ENCODE measurements around the gene STK10.

The STK10 gene

DNA sequence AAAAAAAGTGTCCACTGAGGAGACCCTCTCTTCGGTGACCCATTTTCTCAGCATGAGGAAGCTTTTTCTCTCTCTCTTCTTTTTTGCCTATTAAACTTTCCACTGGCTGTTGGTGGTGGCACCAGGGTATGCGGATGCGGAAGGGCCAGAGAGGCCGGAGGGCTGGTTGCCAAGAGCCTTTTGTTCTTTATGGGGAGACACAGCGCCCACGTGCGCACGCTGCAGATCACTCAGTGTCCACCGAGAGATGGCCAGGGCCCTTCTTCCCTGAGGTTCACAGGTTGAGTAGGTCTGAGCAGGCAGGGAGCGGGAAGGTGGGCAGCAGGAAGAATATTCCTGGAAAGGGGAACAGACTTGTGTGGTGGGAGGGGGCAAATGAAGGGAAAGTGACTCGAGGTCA is 69.1 kb downstream of the STK10 start:
- TF ChIP-seq, protein P1, sequence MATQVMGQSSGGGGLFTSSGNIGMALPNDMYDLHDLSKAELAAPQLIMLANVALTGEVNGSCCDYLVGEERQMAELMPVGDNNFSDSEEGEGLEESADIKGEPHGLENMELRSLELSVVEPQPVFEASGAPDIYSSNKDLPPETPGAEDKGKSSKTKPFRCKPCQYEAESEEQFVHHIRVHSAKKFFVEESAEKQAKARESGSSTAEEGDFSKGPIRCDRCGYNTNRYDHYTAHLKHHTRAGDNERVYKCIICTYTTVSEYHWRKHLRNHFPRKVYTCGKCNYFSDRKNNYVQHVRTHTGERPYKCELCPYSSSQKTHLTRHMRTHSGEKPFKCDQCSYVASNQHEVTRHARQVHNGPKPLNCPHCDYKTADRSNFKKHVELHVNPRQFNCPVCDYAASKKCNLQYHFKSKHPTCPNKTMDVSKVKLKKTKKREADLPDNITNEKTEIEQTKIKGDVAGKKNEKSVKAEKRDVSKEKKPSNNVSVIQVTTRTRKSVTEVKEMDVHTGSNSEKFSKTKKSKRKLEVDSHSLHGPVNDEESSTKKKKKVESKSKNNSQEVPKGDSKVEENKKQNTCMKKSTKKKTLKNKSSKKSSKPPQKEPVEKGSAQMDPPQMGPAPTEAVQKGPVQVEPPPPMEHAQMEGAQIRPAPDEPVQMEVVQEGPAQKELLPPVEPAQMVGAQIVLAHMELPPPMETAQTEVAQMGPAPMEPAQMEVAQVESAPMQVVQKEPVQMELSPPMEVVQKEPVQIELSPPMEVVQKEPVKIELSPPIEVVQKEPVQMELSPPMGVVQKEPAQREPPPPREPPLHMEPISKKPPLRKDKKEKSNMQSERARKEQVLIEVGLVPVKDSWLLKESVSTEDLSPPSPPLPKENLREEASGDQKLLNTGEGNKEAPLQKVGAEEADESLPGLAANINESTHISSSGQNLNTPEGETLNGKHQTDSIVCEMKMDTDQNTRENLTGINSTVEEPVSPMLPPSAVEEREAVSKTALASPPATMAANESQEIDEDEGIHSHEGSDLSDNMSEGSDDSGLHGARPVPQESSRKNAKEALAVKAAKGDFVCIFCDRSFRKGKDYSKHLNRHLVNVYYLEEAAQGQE (IDR thresholded peaks at IDR 0.05; ENCODE audit: insufficient replicate concordance, low read depth), result no peak
- TF ChIP-seq, protein P2, sequence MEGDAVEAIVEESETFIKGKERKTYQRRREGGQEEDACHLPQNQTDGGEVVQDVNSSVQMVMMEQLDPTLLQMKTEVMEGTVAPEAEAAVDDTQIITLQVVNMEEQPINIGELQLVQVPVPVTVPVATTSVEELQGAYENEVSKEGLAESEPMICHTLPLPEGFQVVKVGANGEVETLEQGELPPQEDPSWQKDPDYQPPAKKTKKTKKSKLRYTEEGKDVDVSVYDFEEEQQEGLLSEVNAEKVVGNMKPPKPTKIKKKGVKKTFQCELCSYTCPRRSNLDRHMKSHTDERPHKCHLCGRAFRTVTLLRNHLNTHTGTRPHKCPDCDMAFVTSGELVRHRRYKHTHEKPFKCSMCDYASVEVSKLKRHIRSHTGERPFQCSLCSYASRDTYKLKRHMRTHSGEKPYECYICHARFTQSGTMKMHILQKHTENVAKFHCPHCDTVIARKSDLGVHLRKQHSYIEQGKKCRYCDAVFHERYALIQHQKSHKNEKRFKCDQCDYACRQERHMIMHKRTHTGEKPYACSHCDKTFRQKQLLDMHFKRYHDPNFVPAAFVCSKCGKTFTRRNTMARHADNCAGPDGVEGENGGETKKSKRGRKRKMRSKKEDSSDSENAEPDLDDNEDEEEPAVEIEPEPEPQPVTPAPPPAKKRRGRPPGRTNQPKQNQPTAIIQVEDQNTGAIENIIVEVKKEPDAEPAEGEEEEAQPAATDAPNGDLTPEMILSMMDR (IDR thresholded peaks at IDR 0.05; ENCODE audit: insufficient read depth, low read length), result no peak
- TF ChIP-seq SPI1 (IDR thresholded peaks at IDR 0.05; ENCODE audit: borderline replicate concordance, low read depth) (no peak), GABPA (IDR thresholded peaks at IDR 0.05; ENCODE audit: low read depth) (no peak), POLR2AphosphoS5 (IDR thresholded peaks at IDR 0.05; ENCODE audit: low read depth) (no peak)
- no peak for DNase-seq (ENCODE audit: low read depth in 1 of 2, low spot score in 1 of 2)
- Histone ChIP-seq H3K4me3 (replicated peaks; ENCODE audit: insufficient read depth, low read length) (no peak overlapping the region), H3K27ac (replicated peaks) (no peak overlapping the region), H3K27me3 (ENCODE audit: insufficient read depth, poor library complexity, severe bottlenecking) (no peaks in the 10 kb centered on the region)

DNA sequence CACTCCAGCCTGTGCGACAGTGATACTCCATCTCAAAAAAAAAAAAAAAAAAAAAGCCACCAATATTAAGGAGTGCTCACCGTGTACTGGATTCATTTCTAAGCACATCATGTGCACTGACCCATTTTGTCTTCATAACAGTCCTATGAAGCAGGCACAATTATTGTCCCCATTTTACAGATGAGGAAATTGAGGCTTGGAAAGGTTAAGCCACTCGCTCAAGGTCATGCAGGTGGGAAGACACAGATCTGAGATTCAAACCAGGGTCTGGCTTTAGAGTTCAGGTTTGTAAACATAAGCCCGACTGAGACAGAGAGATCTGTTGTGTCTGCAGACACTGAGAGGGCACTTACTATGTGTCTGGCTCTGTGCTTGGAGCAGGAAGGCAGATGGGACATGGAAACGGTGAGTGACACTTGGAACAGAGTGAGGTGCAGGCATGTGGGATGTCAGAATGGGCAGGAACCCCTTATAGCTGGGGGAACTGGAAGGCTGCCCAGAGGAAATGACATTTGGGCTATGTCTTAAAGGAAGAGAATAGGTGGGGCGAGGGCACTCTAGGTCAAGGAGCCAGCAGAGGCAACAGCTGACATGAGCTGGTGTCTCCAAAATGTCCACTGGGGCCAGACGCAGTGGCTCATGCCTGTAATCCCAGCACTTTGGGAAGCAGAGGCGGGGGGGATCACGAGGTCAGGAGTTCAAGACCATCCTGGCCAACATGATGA is 69.9 kb downstream of the STK10 start:
- Histone ChIP-seq H3K27ac (replicated peaks) (peak overlapping the region; percentile 30), H3K27me3 (ENCODE audit: insufficient read depth, poor library complexity, severe bottlenecking) (no peaks in the 10 kb centered on the region), H3K4me3 (replicated peaks; ENCODE audit: insufficient read depth, low read length) (no peak overlapping the region)
- no peak for DNase-seq (ENCODE audit: low read depth in 1 of 2, low spot score in 1 of 2)
- TF ChIP-seq, protein P2 (IDR thresholded peaks at IDR 0.05; ENCODE audit: insufficient read depth, low read length), result no peak
- no peak for TF ChIP-seq GABPA (IDR thresholded peaks at IDR 0.05; ENCODE audit: low read depth)
- TF ChIP-seq, protein P1 (IDR thresholded peaks at IDR 0.05; ENCODE audit: insufficient replicate concordance, low read depth), result no peak
- no peak for TF ChIP-seq POLR2AphosphoS5 (IDR thresholded peaks at IDR 0.05; ENCODE audit: low read depth)
- no peak for TF ChIP-seq SPI1 (IDR thresholded peaks at IDR 0.05; ENCODE audit: borderline replicate concordance, low read depth)

DNA sequence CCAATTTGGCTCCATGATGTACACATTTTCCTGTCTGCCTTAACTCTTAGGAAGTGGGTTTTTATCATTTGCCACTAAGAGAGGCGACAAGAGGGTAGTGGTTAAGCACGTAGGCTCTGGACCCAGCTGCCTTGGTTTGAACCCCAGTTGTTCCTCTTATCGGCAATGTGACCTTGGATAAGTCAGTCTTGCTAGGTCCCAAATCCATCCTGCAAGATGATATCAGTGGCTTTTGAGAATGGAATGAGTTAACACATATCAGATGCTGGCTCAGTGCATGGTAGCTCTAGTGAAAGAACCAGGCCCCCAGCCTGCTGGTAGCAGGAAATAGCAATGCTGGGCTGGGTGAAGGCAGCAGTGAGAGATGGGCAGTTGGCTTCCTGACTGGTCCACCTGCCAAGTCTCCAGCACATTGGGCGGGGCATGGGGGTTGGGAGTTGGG is 72.5 kb downstream of the STK10 start:
- TF ChIP-seq, protein P1 (IDR thresholded peaks at IDR 0.05; ENCODE audit: insufficient replicate concordance, low read depth), result no peak
- TF ChIP-seq POLR2AphosphoS5 (IDR thresholded peaks at IDR 0.05; ENCODE audit: low read depth) (peak; percentile 10; the same call in 1 of the 2 replicates), SPI1 (IDR thresholded peaks at IDR 0.05; ENCODE audit: borderline replicate concordance, low read depth) (peak; percentile 7; the same call in 1 of the 2 replicates), GABPA (IDR thresholded peaks at IDR 0.05; ENCODE audit: low read depth) (no peak)
- TF ChIP-seq, protein P2 (IDR thresholded peaks at IDR 0.05; ENCODE audit: insufficient read depth, low read length), result no peak
- peak in 1 of 2 experiments; percentile 87 for DNase-seq (ENCODE audit: low read depth in 1 of 2, low spot score in 1 of 2)
- peak overlapping the region; percentile 22 for H3K4me3 ChIP-seq (replicated peaks; ENCODE audit: insufficient read depth, low read length)
- no peaks in the 10 kb centered on the region for H3K27me3 ChIP-seq (ENCODE audit: insufficient read depth, poor library complexity, severe bottlenecking)
- H3K27ac ChIP-seq (replicated peaks), result peak overlapping the region; percentile 91
